Measurements from ENCODE around the gene NEDD4L. TPM values are rescaled to one million over a fixed set of nuclear protein-coding genes. Genes with fewer than 3 reads are reported as not detected.

The NEDD4L gene
- total and polyA plus RNA-seq, 4 donors: 10.2 to 20.3 (median 13.2) TPM

GRCh38 chr18:58341916-58342315, 297.9 kb downstream of the NEDD4L start:
- no peak overlapping the region for H3K27ac ChIP-seq (ENCODE audit: low read depth in 1 of 2, low read length in 2 of 2)
- no peak overlapping the region for H3K9ac ChIP-seq (ENCODE audit: low read depth in 1 of 2, low read length in 2 of 2)
- TF ChIP-seq RAD21 (IDR thresholded peaks at IDR 0.05) (no peak), ATF3 (IDR thresholded peaks at IDR 0.05) (no peak), SP1 (IDR thresholded peaks at IDR 0.05) (no peak), EGR1 (IDR thresholded peaks at IDR 0.05; ENCODE audit: low read depth in 2 of 2) (no peak), TAF1 (conservative IDR thresholded peaks at IDR 0.05) (no peak)
- TF ChIP-seq, protein P1, sequence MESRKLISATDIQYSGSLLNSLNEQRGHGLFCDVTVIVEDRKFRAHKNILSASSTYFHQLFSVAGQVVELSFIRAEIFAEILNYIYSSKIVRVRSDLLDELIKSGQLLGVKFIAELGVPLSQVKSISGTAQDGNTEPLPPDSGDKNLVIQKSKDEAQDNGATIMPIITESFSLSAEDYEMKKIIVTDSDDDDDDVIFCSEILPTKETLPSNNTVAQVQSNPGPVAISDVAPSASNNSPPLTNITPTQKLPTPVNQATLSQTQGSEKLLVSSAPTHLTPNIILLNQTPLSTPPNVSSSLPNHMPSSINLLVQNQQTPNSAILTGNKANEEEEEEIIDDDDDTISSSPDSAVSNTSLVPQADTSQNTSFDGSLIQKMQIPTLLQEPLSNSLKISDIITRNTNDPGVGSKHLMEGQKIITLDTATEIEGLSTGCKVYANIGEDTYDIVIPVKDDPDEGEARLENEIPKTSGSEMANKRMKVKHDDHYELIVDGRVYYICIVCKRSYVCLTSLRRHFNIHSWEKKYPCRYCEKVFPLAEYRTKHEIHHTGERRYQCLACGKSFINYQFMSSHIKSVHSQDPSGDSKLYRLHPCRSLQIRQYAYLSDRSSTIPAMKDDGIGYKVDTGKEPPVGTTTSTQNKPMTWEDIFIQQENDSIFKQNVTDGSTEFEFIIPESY (IDR thresholded peaks at IDR 0.05): no peak
- DNase-seq (ENCODE audit: low spot score): no peak
- H3K9me3 ChIP-seq (ENCODE audit: control insufficient read depth in 4 of 4, low read length in 3 of 4): no peaks in the 10 kb centered on the region
- 64% methylated on average over 8 of the region's 8 CpGs for WGBS
- no peaks in the 10 kb centered on the region for H3K4me1 ChIP-seq (ENCODE audit: control insufficient read depth in 4 of 4, insufficient read depth in 4 of 4, low read length in 3 of 4)
- H3K4me3 ChIP-seq (ENCODE audit: low read depth in 1 of 3, low read length in 3 of 3): no peak overlapping the region
- H3K27me3 ChIP-seq (ENCODE audit: control insufficient read depth in 4 of 4, insufficient read depth in 4 of 4, low read length in 3 of 4): no peaks in the 10 kb centered on the region
- no peaks in the 10 kb centered on the region for H3K36me3 ChIP-seq (ENCODE audit: control insufficient read depth in 4 of 4, insufficient read depth in 3 of 4, low read depth in 1 of 4, low read length in 3 of 4)

- Histone ChIP-seq H3K4me1 (ENCODE audit: control insufficient read depth in 4 of 4, insufficient read depth in 4 of 4, low read length in 3 of 4) (no peaks in the 10 kb centered on the region), H3K9ac (ENCODE audit: low read depth in 1 of 2, low read length in 2 of 2) (no peak overlapping the region), H3K27me3 (ENCODE audit: control insufficient read depth in 4 of 4, insufficient read depth in 4 of 4, low read length in 3 of 4) (no peaks in the 10 kb centered on the region), H3K9me3 (ENCODE audit: control insufficient read depth in 4 of 4, low read length in 3 of 4) (no peaks in the 10 kb centered on the region), H3K36me3 (ENCODE audit: control insufficient read depth in 4 of 4, insufficient read depth in 3 of 4, low read depth in 1 of 4, low read length in 3 of 4) (no peaks in the 10 kb centered on the region), H3K4me3 (ENCODE audit: low read depth in 1 of 3, low read length in 3 of 3) (no peak overlapping the region), H3K27ac (ENCODE audit: low read depth in 1 of 2, low read length in 2 of 2) (no peak overlapping the region)
- no peak for DNase-seq (ENCODE audit: low spot score)
- WGBS: 95% methylated on average over 3 of the region's 3 CpGs
- TF ChIP-seq, protein P2, sequence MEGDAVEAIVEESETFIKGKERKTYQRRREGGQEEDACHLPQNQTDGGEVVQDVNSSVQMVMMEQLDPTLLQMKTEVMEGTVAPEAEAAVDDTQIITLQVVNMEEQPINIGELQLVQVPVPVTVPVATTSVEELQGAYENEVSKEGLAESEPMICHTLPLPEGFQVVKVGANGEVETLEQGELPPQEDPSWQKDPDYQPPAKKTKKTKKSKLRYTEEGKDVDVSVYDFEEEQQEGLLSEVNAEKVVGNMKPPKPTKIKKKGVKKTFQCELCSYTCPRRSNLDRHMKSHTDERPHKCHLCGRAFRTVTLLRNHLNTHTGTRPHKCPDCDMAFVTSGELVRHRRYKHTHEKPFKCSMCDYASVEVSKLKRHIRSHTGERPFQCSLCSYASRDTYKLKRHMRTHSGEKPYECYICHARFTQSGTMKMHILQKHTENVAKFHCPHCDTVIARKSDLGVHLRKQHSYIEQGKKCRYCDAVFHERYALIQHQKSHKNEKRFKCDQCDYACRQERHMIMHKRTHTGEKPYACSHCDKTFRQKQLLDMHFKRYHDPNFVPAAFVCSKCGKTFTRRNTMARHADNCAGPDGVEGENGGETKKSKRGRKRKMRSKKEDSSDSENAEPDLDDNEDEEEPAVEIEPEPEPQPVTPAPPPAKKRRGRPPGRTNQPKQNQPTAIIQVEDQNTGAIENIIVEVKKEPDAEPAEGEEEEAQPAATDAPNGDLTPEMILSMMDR (IDR thresholded peaks at IDR 0.05; ENCODE audit: low read depth, low read length, missing input control): no peak
- TF ChIP-seq REST (IDR thresholded peaks at IDR 0.05) (no peak), YY1 (IDR thresholded peaks at IDR 0.05) (no peak), SP1 (IDR thresholded peaks at IDR 0.05) (no peak), HNF4G (IDR thresholded peaks at IDR 0.05) (no peak), TAF1 (conservative IDR thresholded peaks at IDR 0.05) (no peak), RAD21 (IDR thresholded peaks at IDR 0.05) (no peak), HNF4A (conservative IDR thresholded peaks at IDR 0.05) (no peak), FOXA1 (IDR thresholded peaks at IDR 0.05) (no peak), ATF3 (IDR thresholded peaks at IDR 0.05) (no peak), GABPA (IDR thresholded peaks at IDR 0.05 in 1 of 2, conservative IDR thresholded peaks at IDR 0.05 in 1 of 2) (no peak), RXRA (IDR thresholded peaks at IDR 0.05) (no peak), NR2F2 (IDR thresholded peaks at IDR 0.05) (no peak)
Measured at GRCh38 chr18:58344080-58344670, 300.1 kb downstream of the NEDD4L start.

Data from liver (tissue), 9 donors.